ENCODE data around the gene CBFA2T2. TPM values are rescaled to one million over a fixed set of nuclear protein-coding genes. Genes with fewer than 3 reads are reported as not detected.
A peak's percentile ranks its signal among the peaks of the same experiment; 100 is the strongest.

CBFA2T2 gene
- total RNA-seq, 2 experiments from 2014 or later: 14.4 to 14.8 TPM

DNA sequence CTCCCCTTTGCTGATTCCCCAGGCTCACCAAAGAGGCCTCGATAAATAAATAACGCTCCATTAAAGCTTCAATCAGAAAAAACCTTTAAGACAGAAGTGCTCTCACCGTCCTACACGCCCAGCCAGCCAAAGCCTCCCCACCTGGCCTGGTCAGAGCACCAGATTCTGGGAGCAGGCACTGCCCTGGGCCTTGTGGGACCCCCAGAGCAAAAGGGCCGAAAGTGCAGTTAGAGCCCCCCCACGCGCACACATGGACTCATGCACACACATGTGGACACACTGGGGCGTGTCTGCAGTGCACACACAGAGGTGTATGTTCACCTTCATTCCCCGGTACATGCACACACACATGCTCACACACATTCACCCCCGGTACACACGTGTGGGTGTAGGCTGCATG lies 186.2 kb downstream of the CBFA2T2 start:
- Mint-ChIP-seq H3K4me1 (ENCODE audit: low read depth) (peaks cover 72% of the 10 kb centered on the region), H3K9me3 (ENCODE audit: insufficient read depth) (no peaks in the 10 kb centered on the region), H3K36me3 (ENCODE audit: low read depth) (peaks cover 62% of the 10 kb centered on the region), H3K4me3 (no peak overlapping the region), H3K27me3 (ENCODE audit: low read depth) (no peaks in the 10 kb centered on the region), H3K27ac (peak overlapping the region; percentile 76)
- ATAC-seq (no peak), DNase-seq (no peak)
- ChIA-PET CTCF (interaction anchor here (1.8 kb wide), 1 partner anchor 56 kb away, joined by 5 read pairs; the partner anchor contains the start of gene ZNF341), POLR2A (interaction anchor here (1.0 to 2.8 kb wide), 4 partner anchors 8 to 44 kb away, joined by 4 to 13 read pairs (median 4); partner anchors contain the start of genes ACTL10 and PXMP4)

- no peaks in the 10 kb centered on the region for H3K27me3 Mint-ChIP-seq (ENCODE audit: low read depth)
- ATAC-seq (no peak), DNase-seq (no peak)
- no peaks in the 10 kb centered on the region for H3K9me3 Mint-ChIP-seq (ENCODE audit: insufficient read depth)
- H3K4me1 Mint-ChIP-seq (ENCODE audit: low read depth): peaks cover 78% of the 10 kb centered on the region
- peaks cover 62% of the 10 kb centered on the region for H3K36me3 Mint-ChIP-seq (ENCODE audit: low read depth)
- peak overlapping the region; percentile 76 for H3K27ac Mint-ChIP-seq
- POLR2A ChIA-PET: interaction anchor here (1.0 to 10.7 kb wide), 3 partner anchors 10 to 43 kb away, joined by 3 to 148 read pairs (median 25); partner anchors contain the start of genes ACTL10, C20orf144 and PXMP4
- CTCF ChIA-PET: interaction anchor here (8.7 kb wide), 1 partner anchor 10 kb away, joined by 126 read pairs; the partner anchor contains the start of genes ACTL10 and C20orf144
- H3K4me3 Mint-ChIP-seq: no peak overlapping the region
Measured at GRCh38 chr20:33676652-33677645, 187.1 kb downstream of the CBFA2T2 start.

- H3K36me3 Mint-ChIP-seq (ENCODE audit: low read depth): peaks cover 70% of the 10 kb centered on the region
Measured at GRCh38 chr20:33677991-33678702, 188.3 kb downstream of the CBFA2T2 start.

DNA sequence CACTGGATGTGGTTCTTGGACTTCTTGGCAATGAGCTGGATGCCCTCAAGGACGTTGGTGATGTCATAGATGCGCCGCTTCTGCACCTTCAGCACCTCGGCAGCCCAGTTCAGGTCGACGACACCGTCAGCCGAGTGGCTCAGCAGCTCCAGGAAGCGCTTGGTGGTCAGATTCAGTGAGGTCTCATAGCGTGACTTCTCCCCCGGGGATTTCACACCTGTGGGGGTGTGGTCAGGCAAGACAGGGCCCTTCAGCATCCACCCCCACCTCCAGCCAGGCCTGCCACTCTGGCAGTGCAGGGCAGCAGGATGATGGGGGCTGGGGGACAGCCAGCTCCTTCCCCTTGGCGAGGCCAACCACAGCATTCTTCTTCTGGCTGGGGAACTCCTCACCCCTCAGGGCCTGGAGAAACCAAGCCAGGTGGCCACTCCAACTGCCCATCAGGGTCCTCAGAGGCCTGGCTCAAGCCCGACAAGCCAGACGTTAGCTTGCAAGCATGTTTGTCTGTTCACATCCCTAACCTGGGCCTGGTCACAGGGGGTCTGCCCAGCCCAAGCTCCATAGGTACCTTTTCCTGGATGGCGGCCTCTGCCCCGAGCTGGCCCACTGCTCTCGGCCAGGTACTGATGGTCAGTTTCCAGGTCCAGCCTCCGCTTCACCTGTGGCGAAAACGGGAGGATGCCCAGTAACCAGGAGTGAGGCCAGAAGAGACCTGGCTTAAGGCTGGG lies 190.0 kb downstream of the CBFA2T2 start:
- Mint-ChIP-seq H3K4me3 (no peak overlapping the region), H3K27ac (peak overlapping the region; percentile 83), H3K36me3 (ENCODE audit: low read depth) (peaks cover 77% of the 10 kb centered on the region), H3K27me3 (ENCODE audit: low read depth) (no peaks in the 10 kb centered on the region), H3K4me1 (ENCODE audit: low read depth) (peaks cover 82% of the 10 kb centered on the region), H3K9me3 (ENCODE audit: insufficient read depth) (no peaks in the 10 kb centered on the region)
- CTCF ChIA-PET: interaction anchor here (1.1 to 8.7 kb wide), 6 partner anchors 10 to 222 kb away, joined by 3 to 126 read pairs (median 6); partner anchors contain the start of genes ACTL10, C20orf144 and PXMP4
- POLR2A ChIA-PET: interaction anchor here (0.6 to 10.7 kb wide), 8 partner anchors 10 to 1077 kb away, joined by 3 to 148 read pairs (median 5); partner anchors contain the start of genes ACTL10, C20orf144, EIF2S2 and PXMP4
- ATAC-seq: peak; percentile 66
- DNase-seq: peak; percentile 77

More at GRCh38 chr20:33677991-33678702, 188.3 kb downstream of the CBFA2T2 start:
- DNase-seq (no peak), ATAC-seq (no peak)
- ChIA-PET CTCF (interaction anchor here (0.8 to 8.7 kb wide), 4 partner anchors 11 to 221 kb away, joined by 3 to 126 read pairs (median 4); partner anchors contain the start of genes ACTL10 and C20orf144), POLR2A (interaction anchor here (1.5 to 10.7 kb wide), 3 partner anchors 11 to 42 kb away, joined by 5 to 148 read pairs (median 25); partner anchors contain the start of genes ACTL10, C20orf144 and PXMP4)
- H3K27ac Mint-ChIP-seq: peak overlapping the region; percentile 83
- H3K27me3 Mint-ChIP-seq (ENCODE audit: low read depth): no peaks in the 10 kb centered on the region
- no peaks in the 10 kb centered on the region for H3K9me3 Mint-ChIP-seq (ENCODE audit: insufficient read depth)
- H3K4me1 Mint-ChIP-seq (ENCODE audit: low read depth): peaks cover 78% of the 10 kb centered on the region
- no peak overlapping the region for H3K4me3 Mint-ChIP-seq

DNA sequence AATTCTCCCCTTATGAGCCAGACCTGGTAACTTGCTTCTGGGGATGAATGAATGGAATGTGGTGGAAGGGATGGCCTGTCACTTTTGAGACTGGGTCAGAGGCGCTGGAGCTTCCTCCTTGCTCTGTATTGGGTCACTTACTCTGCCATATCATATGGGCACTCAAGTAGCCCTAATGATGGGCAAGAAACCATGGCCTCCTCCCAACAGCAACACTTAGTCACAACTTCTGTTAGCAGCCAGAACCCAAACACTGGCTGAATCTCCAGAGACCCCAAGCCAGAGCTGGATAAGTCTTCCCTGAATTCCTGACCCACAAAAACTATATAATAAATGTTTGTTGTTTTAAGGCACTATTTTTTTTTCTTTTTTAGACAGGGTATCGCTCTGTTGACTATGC lies 190.8 kb downstream of the CBFA2T2 start:
- H3K27me3 Mint-ChIP-seq (ENCODE audit: low read depth): no peaks in the 10 kb centered on the region

GRCh38 chr20:33681288-33681687 lies 191.4 kb downstream of the CBFA2T2 start:
- Mint-ChIP-seq H3K27me3 (ENCODE audit: low read depth) (no peaks in the 10 kb centered on the region), H3K4me1 (ENCODE audit: low read depth) (peaks cover 76% of the 10 kb centered on the region), H3K36me3 (ENCODE audit: low read depth) (peaks cover 70% of the 10 kb centered on the region), H3K27ac (peak overlapping the region; percentile 83), H3K4me3 (peak overlapping the region; percentile 2), H3K9me3 (ENCODE audit: insufficient read depth) (no peaks in the 10 kb centered on the region)
- no peak for ATAC-seq
- no peak for DNase-seq
- ChIA-PET POLR2A (interaction anchor here (1.1 to 10.7 kb wide), 6 partner anchors 8 to 431 kb away, joined by 3 to 148 read pairs (median 3); partner anchors contain the start of genes ACTL10, C20orf144, EIF2S2 and ZNF341), CTCF (interaction anchor here (8.7 kb wide), 1 partner anchor 14 kb away, joined by 126 read pairs; the partner anchor contains the start of genes ACTL10 and C20orf144)

More for the DNA sequence above, 190.8 kb downstream of the CBFA2T2 start:
- CTCF ChIA-PET: interaction anchor here (2.0 to 8.7 kb wide), 2 partner anchors 9 to 14 kb away, joined by 11 to 126 read pairs; partner anchors contain the start of genes ACTL10 and C20orf144
- peak overlapping the region; percentile 83 for H3K27ac Mint-ChIP-seq
- POLR2A ChIA-PET: interaction anchor here (0.6 to 10.7 kb wide), 5 partner anchors 9 to 1078 kb away, joined by 3 to 148 read pairs (median 3); partner anchors contain the start of genes ACTL10, C20orf144, EIF2S2 and ZNF341
- peaks cover 82% of the 10 kb centered on the region for H3K4me1 Mint-ChIP-seq (ENCODE audit: low read depth)
- peaks cover 76% of the 10 kb centered on the region for H3K36me3 Mint-ChIP-seq (ENCODE audit: low read depth)
- no peaks in the 10 kb centered on the region for H3K9me3 Mint-ChIP-seq (ENCODE audit: insufficient read depth)
- DNase-seq (no peak), ATAC-seq (no peak)
- no peak overlapping the region for H3K4me3 Mint-ChIP-seq

- DNase-seq (no peak), ATAC-seq (no peak)
- H3K4me1 Mint-ChIP-seq (ENCODE audit: low read depth): peaks cover 77% of the 10 kb centered on the region
- no peaks in the 10 kb centered on the region for H3K9me3 Mint-ChIP-seq (ENCODE audit: insufficient read depth)
- POLR2A ChIA-PET: interaction anchor here (1.1 to 10.7 kb wide), 5 partner anchors 8 to 431 kb away, joined by 3 to 148 read pairs (median 3); partner anchors contain the start of genes ACTL10, C20orf144 and ZNF341
- H3K4me3 Mint-ChIP-seq: peak overlapping the region; percentile 2
- H3K27me3 Mint-ChIP-seq (ENCODE audit: low read depth): no peaks in the 10 kb centered on the region
- peak overlapping the region; percentile 83 for H3K27ac Mint-ChIP-seq
- CTCF ChIA-PET: interaction anchor here (8.7 kb wide), 1 partner anchor 15 kb away, joined by 126 read pairs; the partner anchor contains the start of genes ACTL10 and C20orf144
- peaks cover 66% of the 10 kb centered on the region for H3K36me3 Mint-ChIP-seq (ENCODE audit: low read depth)
Measured at GRCh38 chr20:33681728-33682353, 191.9 kb downstream of the CBFA2T2 start.

DNA sequence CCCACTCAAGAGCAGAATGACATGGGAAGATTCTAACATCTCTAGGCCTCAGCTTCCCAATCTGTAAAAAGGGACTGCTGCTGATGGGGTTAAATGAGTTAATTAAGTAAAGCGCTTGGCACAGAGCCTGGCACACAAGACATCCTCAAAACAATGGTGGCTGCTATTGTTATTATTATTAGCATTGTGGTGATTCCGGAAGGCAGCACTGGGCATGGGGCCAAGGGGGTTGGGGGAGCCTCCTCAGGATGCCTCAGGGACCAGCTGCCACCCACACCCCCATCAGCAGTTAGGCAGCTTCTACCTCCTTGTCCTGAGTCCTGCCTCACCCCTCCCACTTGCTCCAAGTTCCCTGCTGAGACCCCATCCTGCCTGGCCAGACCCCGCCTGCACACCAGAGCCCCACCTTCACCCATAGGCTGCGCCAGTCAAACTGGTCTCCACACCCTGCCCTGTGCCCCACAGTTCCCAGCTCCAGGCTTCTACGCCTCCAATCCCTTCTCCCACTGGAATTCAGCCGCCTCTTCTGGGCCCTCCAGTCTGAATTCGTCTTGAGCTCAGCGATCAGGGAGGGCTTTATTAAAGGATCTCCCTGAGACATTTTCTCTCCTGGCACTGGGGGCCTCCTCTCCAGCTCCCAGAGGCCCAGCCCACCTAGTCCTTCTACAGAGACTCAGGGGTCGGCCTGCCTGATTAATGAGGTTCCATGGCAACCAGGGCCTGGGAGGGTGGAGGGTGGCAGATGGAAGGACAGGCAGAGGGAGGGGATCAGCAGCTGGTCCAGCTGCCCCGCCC lies 194.8 kb downstream of the CBFA2T2 start:
- H3K4me3 Mint-ChIP-seq: peak overlapping the region; percentile 94
- no peaks in the 10 kb centered on the region for H3K27me3 Mint-ChIP-seq (ENCODE audit: low read depth)
- peak overlapping the region; percentile 93 for H3K27ac Mint-ChIP-seq
- CTCF ChIA-PET: interaction anchor here (1.0 to 8.7 kb wide), 3 partner anchors 18 to 47 kb away, joined by 3 to 126 read pairs (median 5); partner anchors contain the start of genes ACTL10, C20orf144, PXMP4 and ZNF341
- no peaks in the 10 kb centered on the region for H3K9me3 Mint-ChIP-seq (ENCODE audit: insufficient read depth)
- POLR2A ChIA-PET: interaction anchor here (1.1 to 10.7 kb wide), 5 partner anchors 10 to 47 kb away, joined by 3 to 148 read pairs (median 13); partner anchors contain the start of genes ACTL10, C20orf144, NECAB3 and PXMP4
- H3K36me3 Mint-ChIP-seq (ENCODE audit: low read depth): peaks cover 40% of the 10 kb centered on the region
- no peak for ATAC-seq
- DNase-seq: no peak
- H3K4me1 Mint-ChIP-seq (ENCODE audit: low read depth): peaks cover 89% of the 10 kb centered on the region
